Brain microvascular endothelial cell (primary cell): ENCODE data around the gene CLMN.

ENCODE experiments used
- DNase-seq: peaks from one replicate; pipeline ENCODE4 v3.0.0-alpha.2; 2020
- H3K27ac ChIP-seq: fragments of 250-450 bp; sonication (Bioruptor Pico); 2 replicates; pipeline ENCODE4 v1.5.1; 2020; ENCODE audit warnings: mild to moderate bottlenecking, moderate library complexity
- H3K27me3 ChIP-seq: fragments of 250-450 bp; sonication (Bioruptor Pico); replicated peaks from 2 replicates; pipeline ENCODE4 v1.5.1; 2020; ENCODE audit warnings: mild to moderate bottlenecking
- H3K36me3 ChIP-seq: fragments of 250-450 bp; sonication (Bioruptor Pico); replicated peaks from 2 replicates; pipeline ENCODE4 v1.5.1; 2020; ENCODE audit warnings: mild to moderate bottlenecking
- H3K4me3 ChIP-seq: 2 replicates; pipeline ENCODE4 v1.5.1; 2011; ENCODE audit warnings: low read depth, mild to moderate bottlenecking, control low read depth, low read length, moderate library complexity
- in situ Hi-C: cut with HindIII; loops from 2 replicates; pipeline ENCODE4 v1.10.0; 2017; ENCODE audit warnings: low sequenced_read_pairs, low pct_ligation_motif_present
- TF ChIP-seq, protein P1 (sequence below): IDR thresholded peaks from 2 replicates; pipeline ENCODE4 v1.5.1; 2011; ENCODE audit warnings: low read depth, mild to moderate bottlenecking, moderate library complexity, low read length, control low read depth, inconsistent platforms; ENCODE audit errors: missing control alignments

Gene CLMN

DNA sequence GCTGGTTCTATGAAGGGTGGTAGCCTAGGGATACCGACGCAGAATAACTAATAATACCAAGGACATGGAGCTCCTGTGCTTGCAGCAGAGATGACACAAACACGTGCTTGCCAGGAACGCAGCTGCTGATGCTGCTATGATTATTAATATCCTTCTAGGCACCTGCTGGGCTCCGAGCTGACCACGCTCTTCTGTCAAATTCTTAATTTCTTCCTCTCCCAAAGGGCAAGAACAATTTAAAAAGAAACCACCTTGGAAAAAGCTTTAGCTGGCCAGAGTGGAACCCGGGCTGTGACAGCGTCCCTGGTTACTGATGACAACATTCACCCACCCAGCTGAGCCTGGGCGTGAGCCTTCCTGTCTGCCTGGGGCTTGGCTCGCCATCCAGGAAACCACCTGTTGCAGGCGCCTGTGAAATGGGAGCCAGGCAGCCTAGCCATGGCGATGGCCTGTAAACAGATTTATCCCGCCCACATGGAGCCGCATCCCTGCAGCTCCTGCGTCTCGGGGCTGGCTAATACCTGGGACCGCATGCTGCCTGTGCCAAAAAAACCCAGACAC lies 28.8 kb downstream of the CLMN start:
- H3K27ac ChIP-seq = no peak overlapping the region
- H3K36me3 ChIP-seq = no peaks in the 10 kb centered on the region
- no peak for DNase-seq
- H3K27me3 ChIP-seq = no peaks in the 10 kb centered on the region
- no peak overlapping the region for H3K4me3 ChIP-seq
- TF ChIP-seq, protein P1, sequence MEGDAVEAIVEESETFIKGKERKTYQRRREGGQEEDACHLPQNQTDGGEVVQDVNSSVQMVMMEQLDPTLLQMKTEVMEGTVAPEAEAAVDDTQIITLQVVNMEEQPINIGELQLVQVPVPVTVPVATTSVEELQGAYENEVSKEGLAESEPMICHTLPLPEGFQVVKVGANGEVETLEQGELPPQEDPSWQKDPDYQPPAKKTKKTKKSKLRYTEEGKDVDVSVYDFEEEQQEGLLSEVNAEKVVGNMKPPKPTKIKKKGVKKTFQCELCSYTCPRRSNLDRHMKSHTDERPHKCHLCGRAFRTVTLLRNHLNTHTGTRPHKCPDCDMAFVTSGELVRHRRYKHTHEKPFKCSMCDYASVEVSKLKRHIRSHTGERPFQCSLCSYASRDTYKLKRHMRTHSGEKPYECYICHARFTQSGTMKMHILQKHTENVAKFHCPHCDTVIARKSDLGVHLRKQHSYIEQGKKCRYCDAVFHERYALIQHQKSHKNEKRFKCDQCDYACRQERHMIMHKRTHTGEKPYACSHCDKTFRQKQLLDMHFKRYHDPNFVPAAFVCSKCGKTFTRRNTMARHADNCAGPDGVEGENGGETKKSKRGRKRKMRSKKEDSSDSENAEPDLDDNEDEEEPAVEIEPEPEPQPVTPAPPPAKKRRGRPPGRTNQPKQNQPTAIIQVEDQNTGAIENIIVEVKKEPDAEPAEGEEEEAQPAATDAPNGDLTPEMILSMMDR = no peak
- in situ Hi-C loops = no loop called here

DNA sequence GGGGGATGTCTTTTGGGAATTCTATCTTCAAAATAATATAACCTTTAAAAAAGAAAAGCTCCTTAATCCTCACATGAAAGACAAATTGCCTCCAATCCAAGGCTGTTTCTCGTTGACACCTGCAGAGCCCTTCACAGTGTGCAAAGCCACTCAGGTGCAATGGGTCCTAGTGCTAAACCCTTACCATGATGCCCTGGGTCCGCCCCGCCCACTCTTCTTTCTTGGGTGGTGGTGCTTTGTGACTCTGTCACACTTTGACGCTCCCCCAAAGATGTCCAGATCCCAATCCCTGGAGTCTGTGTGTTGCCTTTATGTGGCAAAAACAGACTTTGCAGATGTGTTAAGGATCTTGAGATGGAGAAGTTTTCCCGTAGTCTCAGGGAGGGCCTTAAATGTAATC lies 29.7 kb downstream of the CLMN start:
- TF ChIP-seq, protein P1 = no peak
- DNase-seq = no peak
- H3K27me3 ChIP-seq = no peaks in the 10 kb centered on the region
- H3K4me3 ChIP-seq = no peak overlapping the region
- no peaks in the 10 kb centered on the region for H3K36me3 ChIP-seq
- H3K27ac ChIP-seq = no peak overlapping the region
- in situ Hi-C loops = no loop called here

DNA sequence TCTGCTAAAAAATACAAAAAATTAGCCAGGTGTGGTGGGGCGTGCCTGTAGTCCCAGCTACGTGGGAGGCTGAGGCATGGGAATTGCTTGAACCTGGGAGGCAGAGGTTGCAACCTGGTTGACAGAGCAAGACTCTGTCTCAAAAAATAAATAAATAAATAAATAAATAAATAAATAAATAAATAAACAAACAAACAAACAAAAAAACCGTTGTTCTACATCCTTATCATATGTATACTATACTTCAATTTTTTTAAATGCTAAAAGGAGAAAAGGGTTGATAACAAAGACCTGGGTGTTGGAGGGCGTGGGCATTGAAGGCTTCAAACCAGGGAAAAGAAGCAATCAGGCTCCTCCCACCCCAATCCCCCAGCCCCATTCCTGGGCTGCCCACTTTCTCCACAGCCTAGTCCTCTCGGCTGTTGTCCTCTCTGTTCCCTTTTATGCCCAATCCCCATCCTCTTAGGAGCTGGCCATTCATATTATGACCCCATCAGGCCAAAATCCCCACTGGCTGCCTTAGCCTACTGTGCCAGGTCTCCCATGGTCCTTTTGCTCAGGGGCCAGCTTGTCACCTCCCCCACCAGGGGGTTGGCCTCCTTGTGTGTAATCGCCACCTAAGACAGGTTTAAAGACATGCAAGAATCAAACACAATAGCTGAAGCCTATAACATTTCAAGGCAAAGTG lies 30.2 kb downstream of the CLMN start:
- H3K4me3 ChIP-seq = no peak overlapping the region
- no peak overlapping the region for H3K27ac ChIP-seq
- in situ Hi-C loops = no loop called here
- H3K36me3 ChIP-seq = no peaks in the 10 kb centered on the region
- DNase-seq = no peak
- H3K27me3 ChIP-seq = no peaks in the 10 kb centered on the region
- TF ChIP-seq, protein P1 = no peak

DNA sequence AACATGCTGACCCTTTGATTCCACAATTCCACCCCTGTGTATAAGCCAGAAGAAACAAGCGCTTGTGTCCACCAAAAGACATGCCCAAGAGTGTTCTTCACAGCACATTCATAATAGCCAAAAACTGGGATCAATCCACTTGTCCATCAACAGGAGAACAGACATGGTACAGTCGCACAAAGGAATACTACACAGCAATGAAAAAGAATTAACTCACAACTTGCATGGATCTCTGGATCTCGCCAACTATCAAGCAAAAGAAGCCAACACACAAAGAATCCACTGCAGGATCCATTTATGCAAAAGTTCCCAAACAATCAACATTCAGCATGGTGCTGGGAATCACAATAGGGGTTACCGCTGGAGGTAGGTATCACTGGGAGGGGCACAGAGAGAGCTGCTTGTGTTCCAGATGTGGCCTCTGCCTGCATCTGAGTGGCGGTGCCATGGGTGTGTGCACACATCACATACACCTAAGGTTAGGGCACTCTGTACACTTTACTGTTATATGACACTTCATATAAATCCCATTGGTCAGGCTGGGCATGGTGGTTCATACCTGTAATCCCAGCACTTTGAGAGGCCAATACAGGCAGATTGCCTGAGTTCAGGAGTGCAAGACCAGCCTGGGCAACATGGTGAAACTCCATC lies 30.9 kb downstream of the CLMN start:
- H3K36me3 ChIP-seq = no peaks in the 10 kb centered on the region
- H3K27ac ChIP-seq = no peak overlapping the region
- H3K27me3 ChIP-seq = no peaks in the 10 kb centered on the region
- no peak overlapping the region for H3K4me3 ChIP-seq
- in situ Hi-C loops = no loop called here
- DNase-seq = no peak
- TF ChIP-seq, protein P1 = no peak

DNA sequence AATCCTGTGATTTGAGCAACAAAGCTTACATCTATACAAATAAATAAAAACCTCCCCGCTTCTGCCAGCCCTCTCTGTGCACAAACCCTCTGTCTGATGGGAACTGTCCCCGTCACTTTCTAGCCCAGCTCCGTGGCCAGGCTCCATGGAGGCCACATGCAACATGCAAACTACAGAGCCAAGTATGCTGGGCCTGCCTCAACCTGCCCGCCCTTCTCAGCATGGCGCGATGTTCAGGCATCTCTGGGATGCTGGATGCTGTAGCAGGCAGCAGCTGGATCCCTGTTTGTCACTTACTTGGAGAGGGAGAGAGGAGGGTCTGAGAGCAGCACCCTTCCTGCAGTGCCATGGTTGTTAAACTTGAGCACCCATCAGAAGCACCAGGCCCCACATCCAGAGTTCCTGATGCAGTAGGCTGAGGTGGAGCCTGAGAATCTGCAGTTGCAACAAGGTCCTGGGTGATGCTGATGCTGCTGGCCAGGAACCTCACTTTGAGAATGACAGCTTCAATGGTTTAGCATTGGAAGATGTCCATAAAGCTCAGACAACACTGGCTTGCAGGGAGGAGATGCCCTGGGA lies 32.4 kb downstream of the CLMN start:
- Histone ChIP-seq H3K4me3 (no peak overlapping the region), H3K27me3 (no peaks in the 10 kb centered on the region), H3K36me3 (no peaks in the 10 kb centered on the region), H3K27ac (no peak overlapping the region)
- in situ Hi-C loops = no loop called here
- no peak for DNase-seq
- TF ChIP-seq, protein P1 = no peak
